ENCODE results near the gene DCST1.
A peak's percentile ranks its signal among the peaks of the same experiment; 100 is the strongest.

Gene DCST1

GRCh38 chr1:155037043-155037442 is 3.4 kb downstream of the DCST1 start:
- no peak for DNase-seq

- no peak for DNase-seq
These were observed 4.3 kb downstream of the DCST1 start for GRCh38 chr1:155037851-155038441.

DNA sequence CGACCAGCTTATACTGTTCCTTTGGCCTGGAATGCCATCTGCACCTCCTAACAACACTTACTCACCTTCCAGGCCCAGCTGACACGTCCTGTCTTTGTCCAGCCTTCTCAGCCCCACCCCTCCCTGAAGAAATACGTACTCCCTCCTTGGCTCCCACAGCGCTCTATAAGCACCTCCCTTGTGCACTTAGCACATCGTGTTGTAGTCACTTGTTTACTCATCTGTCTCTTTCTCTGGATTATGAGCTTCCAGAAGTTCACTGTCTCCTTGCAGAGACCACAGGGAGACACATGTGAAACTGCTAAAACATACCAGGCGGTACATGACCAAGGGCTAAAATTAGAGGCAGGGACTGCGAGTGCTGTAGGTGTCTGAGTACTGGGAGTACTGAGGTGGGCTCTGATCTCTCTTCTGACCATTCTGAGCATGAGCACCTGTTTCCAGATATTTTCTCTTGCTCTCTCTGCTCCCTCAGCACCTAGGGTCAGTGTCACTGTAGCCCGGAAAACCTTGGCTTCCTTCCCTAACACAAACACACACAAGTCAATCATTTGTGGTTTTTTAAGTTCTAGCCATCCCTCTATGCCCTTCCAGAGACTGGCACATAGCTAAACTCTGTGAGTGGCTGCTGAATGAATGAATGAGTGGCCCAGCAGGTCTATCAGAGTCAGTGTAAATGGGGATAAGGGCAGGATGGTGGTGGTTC is 5.1 kb downstream of the DCST1 start:
- DNase-seq, result no peak

DNA sequence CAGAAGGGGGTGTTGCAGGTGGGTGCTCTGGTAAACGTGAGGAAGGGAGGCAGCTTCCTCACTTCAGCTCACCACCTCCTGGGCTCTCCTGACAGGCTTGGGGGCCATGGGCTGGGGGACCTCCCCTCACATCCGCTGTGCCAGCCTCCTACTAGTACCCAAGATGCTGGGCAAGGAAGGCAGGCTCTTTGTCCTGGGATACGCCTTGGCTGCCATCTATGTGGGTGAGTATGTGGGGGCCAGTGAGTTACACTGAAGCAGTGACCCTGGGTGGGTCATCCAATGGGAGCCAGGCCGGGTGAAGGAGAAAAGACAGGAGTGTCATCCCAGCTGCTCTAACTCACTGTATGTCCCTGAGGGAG is 5.7 kb downstream of the DCST1 start:
- DNase-seq, result no peak

- DNase-seq, result no peak
These were observed 6.9 kb downstream of the DCST1 start for GRCh38 chr1:155040358-155041093.

DNA sequence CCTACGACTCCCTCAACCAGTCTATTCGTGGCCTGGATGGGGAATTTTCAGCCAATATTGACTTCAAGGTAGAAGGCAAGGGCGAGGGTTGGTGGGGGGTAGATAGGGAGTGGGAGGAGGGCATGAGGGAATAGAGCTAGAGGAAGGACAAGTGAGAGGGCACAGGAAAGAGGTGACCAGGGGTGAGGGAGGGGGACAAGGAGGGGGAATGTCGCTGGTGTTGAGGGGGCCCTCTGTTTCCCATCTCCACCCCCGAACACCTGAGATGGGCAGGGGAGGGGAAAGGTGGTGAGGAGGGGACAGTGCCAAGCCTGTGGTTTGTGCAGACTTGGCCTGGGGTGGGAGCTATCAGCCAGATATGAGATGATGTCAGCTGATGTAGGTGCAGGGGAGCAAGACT is 9.2 kb downstream of the DCST1 start:
- DNase-seq, result no peak

GRCh38 chr1:155043301-155043702 is 9.7 kb downstream of the DCST1 start:
- no peak for DNase-seq

GRCh38 chr1:155043793-155044192 is 10.2 kb downstream of the DCST1 start:
- DNase-seq, result no peak

GRCh38 chr1:155044365-155044764 is 10.7 kb downstream of the DCST1 start:
- DNase-seq, result no peak

DNA sequence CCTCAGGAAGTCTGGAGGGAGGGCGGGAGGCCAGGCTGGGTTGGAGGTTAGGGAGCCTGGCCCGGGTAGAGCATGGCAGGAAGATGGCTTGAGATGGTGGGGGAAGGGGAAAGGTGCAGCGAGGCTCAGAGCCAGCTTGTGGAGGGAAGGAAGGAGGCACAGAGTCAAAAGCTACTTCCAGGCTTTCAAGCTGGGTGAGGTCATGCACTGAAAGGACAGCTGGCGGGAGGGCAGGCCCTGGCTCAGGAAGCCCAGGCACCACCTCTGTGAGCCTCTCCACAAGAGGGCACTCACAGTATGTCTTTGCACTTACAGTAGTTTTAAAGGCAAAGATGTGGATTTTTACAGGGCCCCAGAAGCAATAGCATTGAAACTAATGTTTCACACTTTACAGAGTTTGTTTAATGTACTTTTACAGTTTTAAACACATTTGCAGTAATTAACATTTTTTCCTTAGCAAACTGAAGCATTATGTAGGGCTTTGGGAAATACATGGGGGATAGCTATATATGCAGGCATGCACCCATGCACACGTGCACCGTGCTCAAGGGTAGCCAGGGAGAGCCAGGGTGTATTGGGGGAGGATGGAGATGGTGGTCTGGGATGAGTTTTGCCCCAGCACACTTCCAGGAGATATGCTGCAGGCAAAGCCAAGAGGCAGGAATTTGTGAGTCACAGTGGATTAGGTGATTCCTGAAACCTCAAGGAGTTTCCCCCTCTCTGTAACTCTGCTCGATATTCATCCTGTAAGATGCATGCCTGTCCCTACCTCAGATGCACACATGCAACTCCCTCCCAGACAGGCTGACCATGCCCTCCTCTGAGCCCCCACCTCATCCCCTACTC is 11.4 kb downstream of the DCST1 start:
- peak; percentile 92 for DNase-seq

GRCh38 chr1:155048449-155049334 is 15.1 kb downstream of the DCST1 start:
- DNase-seq, result no peak

DNA sequence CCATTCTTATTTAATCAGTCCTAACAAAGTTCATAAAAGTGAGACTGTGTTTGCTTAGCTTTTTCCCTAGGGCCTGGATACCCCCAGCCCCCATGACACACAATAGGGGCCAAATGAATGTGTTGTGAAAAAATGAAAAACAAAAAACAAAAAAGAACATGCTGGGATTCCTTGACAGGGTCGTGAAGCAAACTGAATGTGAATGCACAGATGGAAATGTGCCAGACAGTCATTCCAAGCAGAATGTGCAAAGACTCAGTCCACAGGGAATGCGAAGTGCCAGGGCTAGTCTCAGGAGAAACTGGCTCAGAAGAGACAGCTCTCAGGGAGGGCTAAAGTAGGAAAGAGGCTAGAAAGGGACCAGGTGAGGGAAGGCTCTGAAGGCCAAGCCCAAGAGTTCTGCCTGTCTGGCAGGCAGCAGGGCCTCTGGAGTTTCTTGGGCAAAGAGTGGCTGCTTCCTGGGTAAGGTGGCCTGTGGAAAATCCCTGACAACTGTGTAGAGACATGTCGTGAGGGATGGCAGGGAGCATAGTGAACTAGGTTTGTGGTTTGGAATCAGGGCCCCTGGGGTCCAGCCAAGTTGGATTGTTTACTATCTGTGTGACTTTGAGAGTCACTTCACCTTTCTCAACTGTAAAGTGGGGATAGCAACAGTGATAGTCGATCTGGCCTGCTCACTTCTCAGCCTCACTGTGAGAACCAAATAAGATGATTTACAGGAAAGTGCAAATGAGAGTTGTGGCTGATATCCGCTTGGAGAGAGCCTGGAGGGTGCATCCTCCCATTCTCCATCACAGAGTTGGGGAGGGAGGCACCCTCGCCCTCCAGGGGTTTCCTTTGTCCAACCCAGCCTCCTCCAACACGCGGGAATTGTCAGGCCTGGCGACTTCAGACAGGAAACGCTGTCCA is 16.3 kb downstream of the DCST1 start:
- no peak for DNase-seq

DNA sequence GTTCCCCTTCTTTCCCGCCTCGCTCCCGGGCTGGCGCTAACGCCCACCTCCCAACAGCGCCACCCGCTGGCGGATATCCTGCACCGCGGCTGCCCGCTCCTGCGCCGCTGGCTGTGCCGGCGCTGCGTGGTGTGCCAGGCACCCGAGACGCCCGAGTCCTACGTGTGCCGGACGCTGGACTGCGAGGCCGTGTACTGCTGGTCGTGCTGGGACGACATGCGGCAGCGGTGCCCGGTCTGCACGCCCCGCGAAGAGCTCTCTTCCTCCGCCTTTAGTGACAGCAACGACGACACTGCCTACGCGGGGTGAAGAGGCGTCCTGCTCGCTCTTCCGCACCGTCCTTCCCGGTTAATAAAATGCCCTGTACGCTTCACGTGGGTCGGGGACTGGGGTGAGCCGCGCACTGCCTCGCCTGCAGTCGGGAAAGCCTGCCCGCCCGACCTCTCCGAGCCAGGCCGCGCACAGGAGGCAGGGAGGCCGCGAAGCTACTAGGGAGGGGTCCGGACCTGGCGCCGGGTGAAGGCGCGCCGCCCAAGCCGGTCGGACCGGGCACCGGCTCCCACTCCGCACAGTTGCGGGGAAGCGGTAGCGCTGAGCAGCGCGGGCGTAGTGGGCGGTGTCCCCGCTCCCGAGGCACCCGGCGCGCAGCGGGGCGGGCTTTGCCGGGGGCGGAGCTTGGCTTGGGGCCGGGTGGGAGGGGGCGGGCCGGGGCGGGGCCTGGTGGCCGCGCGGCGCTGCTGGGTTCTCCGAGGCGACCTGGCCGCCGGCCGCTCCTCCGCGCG is 17.1 kb downstream of the DCST1 start, which contains the start of gene ADAM15:
TSS of gene ADAM15 (plus strand) at position 757 of the 782 bp plus-strand sequence. CDS start 71 bp downstream, outside the sequence.
- DNase-seq, result peak; percentile 86

DNA sequence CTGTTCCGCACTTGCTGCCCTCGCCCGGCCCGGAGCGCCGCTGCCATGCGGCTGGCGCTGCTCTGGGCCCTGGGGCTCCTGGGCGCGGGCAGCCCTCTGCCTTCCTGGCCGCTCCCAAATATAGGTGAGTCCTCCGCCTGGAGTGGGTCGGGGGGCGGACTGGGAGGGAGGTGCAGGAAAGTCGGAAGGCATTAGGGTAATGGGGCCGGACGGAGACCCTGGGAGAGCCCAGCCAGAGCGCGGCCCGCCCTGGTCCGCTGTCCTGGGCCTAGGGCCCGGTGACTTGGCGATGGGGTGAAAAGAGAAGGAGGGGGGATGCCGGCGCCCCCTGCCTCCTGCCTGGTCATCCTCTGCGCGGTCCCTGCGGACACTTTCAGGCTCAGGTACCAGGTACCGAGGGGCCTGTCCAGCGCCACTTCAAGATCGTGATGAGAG is 17.7 kb downstream of the DCST1 start:
- DNase-seq, result no peak

GRCh38 chr1:155051777-155052398 is 18.3 kb downstream of the DCST1 start:
- DNase-seq, result peak; percentile 83

DNA sequence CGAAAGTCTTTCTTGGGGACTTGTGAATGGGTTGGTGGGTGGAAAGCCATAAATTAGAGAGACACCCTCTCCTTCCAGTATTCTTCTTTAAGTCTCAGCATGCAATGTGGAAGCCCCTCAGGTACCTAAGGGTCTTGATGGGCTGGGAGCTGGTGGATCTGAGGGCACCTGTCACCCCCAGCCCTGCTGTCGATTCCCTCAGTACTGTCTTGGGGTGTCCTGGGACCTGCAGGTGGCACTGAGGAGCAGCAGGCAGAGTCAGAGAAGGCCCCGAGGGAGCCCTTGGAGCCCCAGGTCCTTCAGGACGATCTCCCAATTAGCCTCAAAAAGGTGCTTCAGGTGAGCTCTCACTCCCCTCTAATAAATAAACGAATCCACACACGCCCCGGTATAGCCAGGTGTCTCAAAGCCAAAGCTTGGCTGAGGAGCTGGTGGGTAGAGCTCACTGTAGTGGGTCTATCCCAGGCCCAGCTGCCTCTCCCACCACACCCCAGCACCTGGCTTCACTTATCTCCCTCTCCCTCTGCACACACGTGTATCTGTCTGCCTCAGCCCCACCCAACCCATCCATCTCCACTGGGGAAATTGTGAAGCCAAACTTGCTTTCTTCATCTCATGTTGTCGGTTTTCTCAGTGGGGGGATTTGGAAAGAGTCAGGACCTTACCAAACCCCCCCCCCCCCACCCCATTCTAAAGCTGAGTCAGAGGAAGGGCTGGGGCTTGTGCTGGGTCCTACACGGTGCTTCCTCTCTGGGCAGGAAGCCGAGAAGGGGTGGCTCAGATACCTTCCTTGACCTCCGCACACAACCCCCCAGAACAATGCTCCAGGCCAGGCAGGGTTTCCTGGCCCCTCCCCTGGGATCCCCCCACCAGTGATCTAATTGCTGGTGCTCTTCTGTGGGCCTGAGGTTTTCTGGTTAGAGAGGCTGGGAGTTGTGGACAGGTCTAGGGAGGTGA is 19.1 kb downstream of the DCST1 start:
- DNase-seq, result peak; percentile 73

- DNase-seq, result no peak
These were observed 20.0 kb downstream of the DCST1 start for GRCh38 chr1:155053531-155054105.

DNA sequence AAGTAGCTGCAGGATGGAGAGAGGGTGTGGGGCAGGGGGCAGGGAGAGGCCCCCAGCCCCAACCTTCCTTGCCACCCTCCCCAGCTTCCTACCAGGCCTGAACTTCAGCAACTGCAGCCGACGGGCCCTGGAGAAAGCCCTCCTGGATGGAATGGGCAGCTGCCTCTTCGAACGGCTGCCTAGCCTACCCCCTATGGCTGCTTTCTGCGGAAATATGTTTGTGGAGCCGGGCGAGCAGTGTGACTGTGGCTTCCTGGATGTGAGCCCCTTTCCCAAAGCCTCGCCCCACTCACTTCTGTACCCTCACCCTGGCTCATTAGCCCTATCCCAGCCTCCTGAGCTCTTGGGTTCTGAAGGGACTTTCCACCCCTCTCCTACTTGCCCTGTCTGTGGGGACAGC is 23.5 kb downstream of the DCST1 start:
- no peak for DNase-seq

Measured in hematopoietic multipotent progenitor cell treated with erythropoietin and hydrocortisone succinate and interleukin-3 and kit ligand, for 6 days (in vitro differentiated cells).